Gastrocnemius medialis (tissue), 4 donors: Measurements from ENCODE around the gene NBPF3. TPM values are rescaled to one million over a fixed set of nuclear protein-coding genes. Genes with fewer than 3 reads are reported as not detected.

Experiments
- ATAC-seq, 2 donors: fragments of 150-250 bp; one replicate each; pipeline ENCODE4 v1.9.1; 2016
- DNase-seq, 2 donors: peaks; one replicate each; pipeline ENCODE4 v3.0.0-alpha.2; 2019
- H3K27ac ChIP-seq, 4 donors: fragments of 200-600 bp; sonication (generic); 1 replicate in 1 of 4; 2 replicates in 3 of 4; pipeline ENCODE4 v1.5.1; 2016 to 2018; ENCODE audit warnings: mild to moderate bottlenecking in 2 of 4, moderate library complexity in 1 of 4
- H3K27me3 ChIP-seq, 3 donors: fragments of 200-600 bp; sonication (generic) in 2 of 3; 1 replicate in 1 of 3; 2 replicates in 2 of 3; pipeline versions ENCODE4 v1.5.1 to v1.6.0; 2016 to 2019; ENCODE audit warnings: mild to moderate bottlenecking in 1 of 3, moderate library complexity in 1 of 3
- H3K36me3 ChIP-seq, 2 donors: fragments of 200-600 bp; sonication (generic) in 1 of 2; one replicate each; pipeline ENCODE4 v1.5.1; 2017 to 2018
- H3K4me1 ChIP-seq, 2 donors: fragments of 200-600 bp; sonication (generic) in 1 of 2; one replicate each; pipeline ENCODE4 v1.5.1; 2016 to 2017; ENCODE audit warnings: mild to moderate bottlenecking in 2 of 2
- H3K4me3 ChIP-seq, 4 donors: fragments of 200-600 bp; sonication (generic) in 3 of 4; 1 replicate in 1 of 4; 2 replicates in 3 of 4; pipeline ENCODE4 v1.5.1; 2016 to 2019; ENCODE audit warnings: mild to moderate bottlenecking in 2 of 4
- H3K9me3 ChIP-seq, 3 donors: fragments of 200-600 bp; sonication (generic) in 2 of 3; 1 replicate in 1 of 3; 2 replicates in 2 of 3; pipeline ENCODE4 v1.5.1; 2016 to 2019
- POLR2A ChIP-seq, 2 donors: fragments of 450-650 bp; IDR thresholded peaks; one replicate each; pipeline ENCODE4 v1.6.1; 2017; ENCODE audit warnings: antibody characterized with exemption in 2 of 2, mild to moderate bottlenecking in 2 of 2, moderate library complexity in 2 of 2
- in situ Hi-C, 4 donors: fragments of 200-750 bp; cut with MboI; loops; one replicate each; pipeline versions ENCODE4 v1.15.0 to v1.8.0; 2017; ENCODE audit warnings: low sequenced_read_pairs in 4 of 4
- intact Hi-C: fragments of 100-400 bp; cut with DNase I; formaldehyde crosslinking; loops from one replicate; pipeline ENCODE4 v1.15.1; 2023; ENCODE audit warnings: low total_unique reads
- total RNA-seq, 4 donors: library from RNA; depleted of rRNA; stranded (reverse); fragments of >200 nt; gene quantifications; one replicate each; pipeline versions ENCODE4 v1.1.0 to v1.2.3, GENCODE V29; 2016
- TF ChIP-seq, protein P1 (sequence below), 5 experiments: fragments of 450-650 bp in 3 of 5; fragments of 200-600 bp in 2 of 5; sonication (generic) in 2 of 5; IDR thresholded peaks in 4 of 5; conservative IDR thresholded peaks in 1 of 5; 1 replicate in 4 of 5; 2 replicates in 1 of 5; pipeline ENCODE4 v1.5.1; 2016 to 2019; ENCODE audit warnings: antibody characterized with exemption in 5 of 5, mild to moderate bottlenecking in 3 of 5, moderate library complexity in 3 of 5

The NBPF3 gene
- total RNA-seq, 4 donors from 2014 or later, result 0.73 to 2.1 (median 1.3) TPM

DNA sequence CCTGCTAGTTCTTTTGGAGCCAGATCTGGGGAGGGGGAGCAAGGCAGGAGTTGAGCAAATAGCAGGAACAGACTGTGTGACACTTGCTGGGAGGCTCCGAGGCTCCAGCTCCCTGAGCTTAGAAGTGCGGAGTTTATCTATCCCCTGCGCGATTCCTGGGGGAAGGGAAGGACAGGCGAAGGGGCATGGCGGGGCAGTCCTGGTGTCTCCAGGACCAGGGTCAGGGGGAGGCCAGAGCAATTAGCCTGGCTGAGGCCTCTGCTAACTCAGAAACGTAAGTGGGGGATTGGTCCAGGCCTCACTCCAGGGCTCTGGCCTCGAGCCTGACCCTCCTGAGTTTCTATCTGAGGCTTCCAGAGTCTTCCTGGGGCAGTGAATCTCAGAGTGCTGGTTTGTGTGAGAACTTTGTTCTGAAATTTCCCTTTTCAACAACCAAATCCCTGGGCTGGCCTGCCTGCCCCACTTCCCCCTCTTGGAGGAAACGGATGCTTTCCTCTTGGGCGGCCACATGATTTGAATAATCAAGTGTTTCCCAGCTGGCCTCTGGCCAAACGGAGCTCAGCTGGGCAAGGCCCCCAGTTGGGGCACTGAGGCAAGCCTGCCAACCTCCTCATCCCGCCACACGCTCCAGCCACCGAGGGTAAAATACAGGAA lies 84.9 kb downstream of the NBPF3 start:
- in situ Hi-C loops, result no loop called here
- H3K36me3 ChIP-seq, result no peaks in the 10 kb centered on the region
- H3K27ac ChIP-seq, result no peak overlapping the region
- H3K27me3 ChIP-seq, result peaks cover 0 to 6% (median 0%) of the 10 kb centered on the region in 3 donors
- no peak for DNase-seq
- ATAC-seq, result no peak
- no peak for TF ChIP-seq POLR2A (IDR thresholded peaks at IDR 0.05)
- TF ChIP-seq, protein P1, sequence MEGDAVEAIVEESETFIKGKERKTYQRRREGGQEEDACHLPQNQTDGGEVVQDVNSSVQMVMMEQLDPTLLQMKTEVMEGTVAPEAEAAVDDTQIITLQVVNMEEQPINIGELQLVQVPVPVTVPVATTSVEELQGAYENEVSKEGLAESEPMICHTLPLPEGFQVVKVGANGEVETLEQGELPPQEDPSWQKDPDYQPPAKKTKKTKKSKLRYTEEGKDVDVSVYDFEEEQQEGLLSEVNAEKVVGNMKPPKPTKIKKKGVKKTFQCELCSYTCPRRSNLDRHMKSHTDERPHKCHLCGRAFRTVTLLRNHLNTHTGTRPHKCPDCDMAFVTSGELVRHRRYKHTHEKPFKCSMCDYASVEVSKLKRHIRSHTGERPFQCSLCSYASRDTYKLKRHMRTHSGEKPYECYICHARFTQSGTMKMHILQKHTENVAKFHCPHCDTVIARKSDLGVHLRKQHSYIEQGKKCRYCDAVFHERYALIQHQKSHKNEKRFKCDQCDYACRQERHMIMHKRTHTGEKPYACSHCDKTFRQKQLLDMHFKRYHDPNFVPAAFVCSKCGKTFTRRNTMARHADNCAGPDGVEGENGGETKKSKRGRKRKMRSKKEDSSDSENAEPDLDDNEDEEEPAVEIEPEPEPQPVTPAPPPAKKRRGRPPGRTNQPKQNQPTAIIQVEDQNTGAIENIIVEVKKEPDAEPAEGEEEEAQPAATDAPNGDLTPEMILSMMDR (IDR thresholded peaks at IDR 0.05 in 4 of 5, conservative IDR thresholded peaks at IDR 0.05 in 1 of 5), result no peak
- no peaks in the 10 kb centered on the region for H3K4me1 ChIP-seq
- H3K9me3 ChIP-seq, result no peaks in the 10 kb centered on the region
- intact Hi-C loops, result no loop called here
- H3K4me3 ChIP-seq, result no peak overlapping the region

DNA sequence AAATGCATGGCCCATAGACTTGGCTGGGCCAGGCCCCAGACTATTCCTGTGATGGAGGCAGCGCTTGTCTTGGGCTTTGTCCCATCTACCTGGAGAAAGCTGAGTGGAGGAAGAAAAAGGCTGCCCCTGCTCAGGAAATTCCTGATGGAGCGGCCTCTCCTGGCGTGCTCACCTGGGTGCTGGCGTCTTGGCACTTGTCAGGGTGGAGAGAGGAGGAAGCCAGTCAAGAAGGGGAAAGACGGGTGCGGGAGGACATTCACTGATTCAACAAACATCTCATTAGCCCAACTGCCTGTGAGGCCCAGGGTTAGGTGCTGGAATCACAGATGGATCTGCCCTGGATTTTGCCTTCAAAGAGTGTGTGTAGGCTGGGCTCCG lies 85.4 kb downstream of the NBPF3 start:
- no peaks in the 10 kb centered on the region for H3K4me1 ChIP-seq
- DNase-seq (no peak), ATAC-seq (no peak)
- in situ Hi-C loops (no loop called here), intact Hi-C loops (no loop called here)
- TF ChIP-seq, protein P1 (IDR thresholded peaks at IDR 0.05 in 4 of 5, conservative IDR thresholded peaks at IDR 0.05 in 1 of 5), result no peak
- no peak for TF ChIP-seq POLR2A (IDR thresholded peaks at IDR 0.05)
- no peaks in the 10 kb centered on the region for H3K9me3 ChIP-seq
- peaks cover 0 to 7% (median 0%) of the 10 kb centered on the region in 3 donors for H3K27me3 ChIP-seq
- H3K27ac ChIP-seq, result no peak overlapping the region
- no peaks in the 10 kb centered on the region for H3K36me3 ChIP-seq
- H3K4me3 ChIP-seq, result no peak overlapping the region

DNA sequence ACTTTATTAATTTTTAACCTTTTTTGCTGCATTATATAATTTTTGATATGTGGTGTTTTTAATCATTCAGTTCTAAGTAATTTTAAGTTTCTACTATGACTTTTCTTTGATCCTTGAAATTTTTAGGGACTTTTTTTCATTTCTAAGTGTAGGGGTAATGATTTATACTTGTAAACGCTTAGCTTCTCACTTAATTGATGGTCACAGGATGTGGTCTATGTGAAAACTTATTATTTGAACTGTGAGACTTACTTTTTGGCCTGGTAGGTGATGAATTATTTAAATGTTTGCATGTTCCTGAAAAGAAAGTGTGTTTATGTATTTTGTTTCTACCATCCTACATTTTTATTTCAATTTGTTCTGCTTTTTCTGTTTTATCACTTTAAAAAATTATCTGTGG lies 86.5 kb downstream of the NBPF3 start:
- no peak for ATAC-seq
- intact Hi-C loops, result no loop called here

DNA sequence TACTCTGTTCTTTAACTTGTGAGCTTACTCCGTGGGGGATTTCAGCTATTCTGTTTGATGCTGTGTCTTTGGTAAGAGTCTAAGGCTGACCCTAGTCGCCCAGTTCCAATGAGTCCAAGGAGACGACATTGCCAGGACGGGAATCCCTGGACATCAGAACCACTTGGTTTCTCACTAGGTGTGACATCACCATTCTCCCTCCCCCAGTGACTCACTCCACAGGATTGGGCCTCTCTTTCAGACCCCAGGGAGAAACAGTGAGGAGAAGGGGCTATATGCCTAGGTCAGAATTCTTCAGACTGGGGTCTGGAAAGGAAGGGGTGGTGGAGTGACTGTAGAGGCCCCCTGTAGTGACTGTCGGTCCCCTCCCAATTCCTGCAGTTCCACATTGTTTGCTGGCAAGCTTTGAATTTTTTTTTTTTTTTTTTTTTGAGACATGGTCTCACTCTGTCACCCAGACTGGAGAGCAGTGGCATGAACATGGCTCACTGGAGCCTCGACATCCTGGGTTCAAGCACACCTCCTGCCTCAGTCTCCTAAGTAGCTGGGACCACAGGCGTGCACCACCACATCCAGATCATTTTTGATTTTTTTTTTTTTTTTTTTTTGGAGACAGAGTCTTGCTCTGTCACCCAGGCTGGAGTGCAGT lies 90.6 kb downstream of the NBPF3 start:
- in situ Hi-C loops, result no loop called here
- peaks cover 0 to 11% (median 0%) of the 10 kb centered on the region in 3 donors for H3K27me3 ChIP-seq
- no peaks in the 10 kb centered on the region for H3K36me3 ChIP-seq
- H3K4me1 ChIP-seq, result no peaks in the 10 kb centered on the region
- TF ChIP-seq POLR2A (IDR thresholded peaks at IDR 0.05), result no peak
- TF ChIP-seq, protein P1 (IDR thresholded peaks at IDR 0.05 in 4 of 5, conservative IDR thresholded peaks at IDR 0.05 in 1 of 5), result no peak
- H3K9me3 ChIP-seq, result no peaks in the 10 kb centered on the region
- DNase-seq, result no peak
- no peak overlapping the region for H3K27ac ChIP-seq
- no peak overlapping the region for H3K4me3 ChIP-seq
- ATAC-seq, result no peak
- intact Hi-C loops, result no loop called here

More for the DNA sequence above, 86.5 kb downstream of the NBPF3 start:
- Histone ChIP-seq H3K9me3 (no peaks in the 10 kb centered on the region), H3K4me1 (no peaks in the 10 kb centered on the region), H3K4me3 (no peak overlapping the region), H3K27ac (no peak overlapping the region), H3K27me3 (peaks cover 0 to 11% (median 0%) of the 10 kb centered on the region in 3 donors), H3K36me3 (no peaks in the 10 kb centered on the region)
- in situ Hi-C loops, result no loop called here
- DNase-seq, result no peak
- TF ChIP-seq POLR2A (IDR thresholded peaks at IDR 0.05), result no peak
- TF ChIP-seq, protein P1 (IDR thresholded peaks at IDR 0.05 in 4 of 5, conservative IDR thresholded peaks at IDR 0.05 in 1 of 5), result no peak
